GM20000 (cell line): ENCODE measurements around the gene ZNHIT1.

Experiments
- DNase-seq: peaks from one replicate; pipeline ENCODE4 v3.0.0; 2012; ENCODE audit warnings: low spot score
- CTCF ChIP-seq: IDR thresholded peaks from 2 replicates; pipeline ENCODE4 v1.5.1; 2012; ENCODE audit warnings: mild to moderate bottlenecking, control low read depth; ENCODE audit errors: extremely low read depth, missing control alignments

Gene ZNHIT1

GRCh38 chr7:101235050-101235449 lies 17.1 kb downstream of the ZNHIT1 start:
- TF ChIP-seq CTCF = no peak
- DNase-seq = no peak

DNA sequence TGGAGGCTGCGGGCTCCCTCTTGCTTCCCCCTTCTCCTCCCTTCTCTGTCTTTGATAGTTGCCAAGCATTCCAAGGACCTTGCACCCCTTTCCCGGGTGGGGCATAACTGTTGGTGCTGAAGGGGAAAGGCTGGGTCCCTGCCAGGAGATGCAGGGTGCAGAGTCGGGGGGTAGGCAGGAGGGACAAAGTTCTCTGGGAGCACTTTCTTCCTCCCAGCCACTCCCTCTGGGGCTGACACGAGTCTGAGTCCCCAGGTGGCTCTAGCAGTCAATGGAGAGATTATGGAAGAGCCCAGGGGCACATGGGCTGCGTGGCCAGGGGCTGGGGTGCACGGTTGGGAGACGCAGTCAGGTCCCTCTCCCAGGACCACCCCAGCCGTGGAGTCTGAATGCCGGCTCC lies 17.6 kb downstream of the ZNHIT1 start:
- TF ChIP-seq CTCF = no peak
- no peak for DNase-seq

GRCh38 chr7:101236292-101236835 lies 18.4 kb downstream of the ZNHIT1 start:
- TF ChIP-seq CTCF = no peak
- no peak for DNase-seq

DNA sequence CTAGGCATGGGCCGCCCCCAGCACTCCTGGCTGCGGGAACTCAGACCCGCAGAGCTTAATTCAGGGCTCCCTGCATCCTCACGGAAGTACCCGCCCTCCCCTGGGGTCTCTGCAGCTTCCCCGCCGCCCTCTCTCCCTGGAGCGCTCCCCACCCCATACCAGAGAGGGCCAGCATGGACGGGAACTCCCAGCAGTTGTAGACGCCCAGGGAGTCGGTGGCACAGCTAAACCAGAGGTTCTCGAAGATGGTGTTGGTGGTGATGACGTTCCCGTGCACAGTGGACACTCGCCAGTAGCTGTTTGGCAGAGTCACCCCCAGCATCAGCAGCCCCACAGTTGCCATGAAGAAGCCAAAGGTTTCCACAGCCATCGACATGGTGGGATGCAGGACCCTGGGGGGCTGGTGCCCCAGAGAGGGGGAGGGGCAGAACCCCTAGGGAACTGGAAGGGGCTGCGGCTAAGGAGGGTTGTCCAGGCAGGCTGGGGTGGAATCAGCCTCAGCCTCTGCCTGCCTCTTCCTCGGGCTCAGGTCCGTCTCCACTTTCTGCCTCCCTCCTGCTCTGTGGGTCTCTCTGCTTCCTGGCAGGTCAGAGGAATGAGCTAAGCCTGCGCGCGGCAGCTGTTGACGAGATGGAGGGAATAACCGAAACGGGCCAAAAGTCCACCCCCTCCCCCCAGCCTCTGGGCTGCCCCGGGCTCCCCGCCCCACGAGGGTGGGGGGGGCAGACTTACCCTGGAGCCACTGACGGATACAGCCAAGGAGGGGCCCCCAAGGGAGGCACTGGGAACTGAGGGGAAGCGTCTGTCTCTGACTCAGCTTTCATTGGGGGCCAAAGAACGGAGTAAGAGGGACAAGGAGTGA lies 19.5 kb downstream of the ZNHIT1 start, which contains the start of gene CLDN15:
Gene CLDN15, minus strand, starts transcription at position 597 of the 862 bp plus-strand sequence. Its CDS starts 221 bp downstream, at position 376.
- TF ChIP-seq CTCF = no peak
- DNase-seq = peak; percentile 23

DNA sequence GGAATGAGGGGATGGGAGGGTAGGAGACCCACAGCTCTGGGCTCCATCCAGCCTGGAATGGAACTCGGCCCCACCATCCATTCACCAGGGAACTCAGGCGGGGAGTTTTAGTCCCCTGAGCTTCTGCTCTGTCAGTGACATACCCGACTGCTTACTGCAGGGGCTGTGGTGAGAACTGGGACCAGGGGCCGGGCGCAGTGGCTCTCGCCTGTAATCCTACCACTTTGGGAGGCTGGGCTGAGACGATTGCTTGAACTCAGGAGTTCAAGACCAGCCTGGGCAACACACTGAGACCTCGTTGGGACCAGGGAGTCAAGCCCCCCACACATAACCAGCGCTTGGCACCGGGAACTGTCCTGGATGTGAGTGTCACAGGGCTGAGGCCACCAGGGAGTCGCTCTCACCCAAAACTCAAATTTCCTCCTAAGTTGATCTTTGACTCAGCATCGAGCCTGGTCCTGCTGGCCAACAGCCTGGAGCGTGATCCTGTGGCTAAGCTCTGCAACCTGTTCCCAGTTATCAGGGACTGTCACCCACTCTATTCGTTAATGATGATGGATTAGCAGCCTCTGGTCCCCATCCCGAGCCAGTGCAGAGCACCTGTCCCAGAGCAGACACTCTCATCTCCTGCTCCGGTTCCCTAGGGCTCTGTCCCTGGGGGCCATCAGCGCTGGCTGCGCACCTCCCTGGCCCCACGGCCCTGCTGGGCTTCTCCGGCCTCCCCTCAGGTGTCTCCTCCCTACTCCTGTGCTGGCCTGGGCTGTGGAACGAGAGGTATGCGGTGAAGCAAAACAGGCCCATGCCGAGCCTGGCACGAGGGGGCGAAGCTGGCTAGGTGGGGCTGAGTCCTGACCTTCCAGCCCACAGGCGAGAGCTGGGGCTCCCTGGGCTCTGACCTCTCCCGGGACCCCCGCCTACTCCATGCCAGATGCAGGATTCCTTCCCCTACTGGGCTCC lies 20.5 kb downstream of the ZNHIT1 start:
- TF ChIP-seq CTCF = no peak
- peak; percentile 2 for DNase-seq

- DNase-seq = no peak
- no peak for TF ChIP-seq CTCF
Observed at GRCh38 chr7:101239191-101239950, 21.4 kb downstream of the ZNHIT1 start.
